HepG2 (cell line): ENCODE data around the gene ESYT2. TPM values are rescaled to one million over a fixed set of nuclear protein-coding genes. Genes with fewer than 3 reads are reported as not detected.

Experiments used
- ATAC-seq: fragments of 200-7000 bp; cut with Tn5 transposase; 3 replicates; pipeline ENCODE4 v1.9.1; 2020; ENCODE audit warnings: mild to moderate bottlenecking, moderate library complexity
- BruUV-seq: library from RNA; stranded (reverse); fragments of 400-500 nt; replicated peaks from 2 replicates; lab custom pipeline; 2021; lab: Mats Ljungman, UMichigan
- CTCF ChIA-PET: fragments of 300-600 bp; formaldehyde crosslinking; extraction: SDS; loops from one replicate; lab custom pipeline; 2021; ENCODE audit warnings: low total read pairs, inconsistent platforms, low intra/inter-chr PET ratio; lab: Yijun Ruan, JAX
- POLR2A ChIA-PET: fragments of 350-600 bp; sonication (Branson Sonifier 250); formaldehyde crosslinking; loops from one replicate; lab custom pipeline; 2020; ENCODE audit warnings: antibody characterized with exemption, inconsistent platforms; lab: Yijun Ruan, JAX
- DNase-seq: peaks from one replicate; pipeline ENCODE4 v3.0.0-alpha.2; 2015; ENCODE audit warnings: low spot score
- FAIRE-seq: peaks from 3 replicates; lab custom pipeline; 2011; peaks lifted over from hg19 to GRCh38; lab: Jason Lieb, UNC
- H2AFZ ChIP-seq: one replicate; pipeline ENCODE4 v1.6.1; 2011; ENCODE audit warnings: low read length, inconsistent platforms
- H3K27ac ChIP-seq: fragments of 300-600 bp; 3 replicates; pipeline ENCODE4 v1.8.0; 2011; ENCODE audit warnings: mixed run types, mild to moderate bottlenecking, mixed read lengths, low read length, inconsistent platforms; ENCODE audit not compliant: insufficient read depth; ENCODE audit errors: extremely low read length
- H3K27me3 ChIP-seq, 2 experiments: fragments of 200-600 bp in 1 of 2; 2 replicates in 1 of 2; 3 replicates in 1 of 2; pipeline versions ENCODE4 v1.6.0 to v1.8.0; 2011; ENCODE audit warnings: low read length in 2 of 2, mild to moderate bottlenecking in 2 of 2, moderate library complexity in 2 of 2, inconsistent platforms in 1 of 2; ENCODE audit not compliant: insufficient read depth in 2 of 2, control insufficient read depth in 1 of 2
- H3K36me3 ChIP-seq, 2 experiments: fragments of 200-600 bp in 1 of 2; replicated peaks in 1 of 2; 2 replicates in 1 of 2; 3 replicates in 1 of 2; pipeline versions ENCODE4 v1.5.1 to v1.8.0; 2011; ENCODE audit warnings: low read length in 2 of 2, inconsistent platforms in 1 of 2; ENCODE audit not compliant: insufficient read depth in 2 of 2, control insufficient read depth in 1 of 2
- H3K4me1 ChIP-seq: 2 replicates; pipeline ENCODE4 v1.5.1; 2012; ENCODE audit warnings: low read length, inconsistent platforms; ENCODE audit not compliant: insufficient read depth
- H3K4me2 ChIP-seq: 2 replicates; pipeline ENCODE4 v1.6.0; 2011; ENCODE audit warnings: low read depth, low read length, inconsistent platforms
- H3K4me3 ChIP-seq, 3 experiments: fragments of 200-600 bp in 1 of 3; sonication (generic), shearing (Covaris generic) in 1 of 3; replicated peaks in 1 of 3; 2 replicates each; pipeline ENCODE4 v1.5.1; 2011 to 2016; ENCODE audit warnings: low read length in 3 of 3, inconsistent platforms in 2 of 3, low read depth in 2 of 3, mild to moderate bottlenecking in 2 of 3, control low read depth in 1 of 3, mixed read lengths in 1 of 3; ENCODE audit not compliant: insufficient read depth in 1 of 3
- H3K79me2 ChIP-seq: one replicate; pipeline ENCODE4 v1.6.1; 2011; ENCODE audit warnings: low read length, inconsistent platforms; ENCODE audit not compliant: insufficient read depth
- H3K9ac ChIP-seq: 2 replicates; pipeline ENCODE4 v1.6.0; 2011; ENCODE audit warnings: mild to moderate bottlenecking, low read depth, low read length, inconsistent platforms; ENCODE audit not compliant: insufficient read depth
- H3K9me3 ChIP-seq: 2 replicates; pipeline ENCODE4 v1.5.1; 2012; ENCODE audit warnings: mild to moderate bottlenecking, low read length
- H4K20me1 ChIP-seq: 2 replicates; pipeline ENCODE4 v1.6.0; 2011; ENCODE audit warnings: inconsistent platforms, mild to moderate bottlenecking, low read length, moderate library complexity; ENCODE audit not compliant: insufficient read depth
- EED ChIP-seq: sonication (generic); formaldehyde crosslinking; IDR thresholded peaks from 2 replicates; pipeline ENCODE4 v1.5.0; 2020; ENCODE audit warnings: mild to moderate bottlenecking, missing genetic modification reagents
- HNRNPH1 ChIP-seq: fragments of 200-400 bp; formaldehyde crosslinking; optimal IDR thresholded peaks from 2 replicates; pipeline ENCODE3; 2017; ENCODE audit warnings: mild to moderate bottlenecking, low read depth, low read length
- IKZF1 ChIP-seq: fragments of 450-650 bp; IDR thresholded peaks from 2 replicates; pipeline ENCODE4 v1.7.1; 2016
- JDP2 ChIP-seq: sonication (generic); formaldehyde crosslinking; IDR thresholded peaks from 2 replicates; pipeline ENCODE4 v1.8.1; 2022; ENCODE audit warnings: missing genetic modification reagents, borderline replicate concordance
- MED13 ChIP-seq: sonication (generic); formaldehyde crosslinking; IDR thresholded peaks from 2 replicates; pipeline ENCODE4 v1.5.0; 2020; ENCODE audit warnings: missing genetic modification reagents
- NFIB ChIP-seq: sonication (generic); formaldehyde crosslinking; IDR thresholded peaks from 2 replicates; pipeline ENCODE4 v1.9.0; 2021; ENCODE audit warnings: missing genetic modification reagents, mild to moderate bottlenecking, borderline replicate concordance
- REXO4 ChIP-seq: sonication (generic); formaldehyde crosslinking; IDR thresholded peaks from 2 replicates; pipeline ENCODE4 v1.8.0; 2022; ENCODE audit warnings: missing genetic modification reagents, mild to moderate bottlenecking, borderline replicate concordance
- RFX1 ChIP-seq: fragments of 450-650 bp; IDR thresholded peaks from 2 replicates; pipeline ENCODE4 v1.6.1; 2017
- TCF7 ChIP-seq: sonication (generic); IDR thresholded peaks from 2 replicates; pipeline ENCODE4 v1.6.1; 2016; ENCODE audit warnings: antibody characterized with exemption, low read depth
- ZEB1 ChIP-seq: IDR thresholded peaks from 2 replicates; pipeline ENCODE4 v1.6.1; 2012; ENCODE audit warnings: mild to moderate bottlenecking, low read depth, inconsistent platforms; ENCODE audit not compliant: insufficient replicate concordance
- ZKSCAN8 ChIP-seq: IDR thresholded peaks from 2 replicates; pipeline ENCODE4 v1.6.1; 2016; ENCODE audit warnings: borderline replicate concordance, missing genetic modification reagents, missing compliant biosample characterization
- ZNF124 ChIP-seq: sonication (generic); formaldehyde crosslinking; IDR thresholded peaks from 2 replicates; pipeline ENCODE4 v1.4.0; 2020; ENCODE audit warnings: missing genetic modification reagents
- ZNF235 ChIP-seq: sonication (generic); formaldehyde crosslinking; IDR thresholded peaks from 2 replicates; pipeline ENCODE4 v1.8.1; 2023; ENCODE audit warnings: mild to moderate bottlenecking, missing genetic modification reagents, borderline replicate concordance
- ZNF543 ChIP-seq: sonication (generic); formaldehyde crosslinking; IDR thresholded peaks from 2 replicates; pipeline ENCODE4 v1.4.0; 2020; ENCODE audit warnings: mild to moderate bottlenecking, missing genetic modification reagents
- ZNF775 ChIP-seq: sonication (generic); formaldehyde crosslinking; IDR thresholded peaks from 2 replicates; pipeline ENCODE4 v1.4.0; 2020; ENCODE audit warnings: missing genetic modification reagents, mild to moderate bottlenecking, moderate library complexity, borderline replicate concordance
- WGBS: methylation state at CpG from one replicate; pipeline ENCODE4 v1.1.6; 2017; ENCODE audit warnings: low lambda C conversion rate; 5-methylcytosine and 5-hydroxymethylcytosine counted together
- in situ Hi-C: cut with HindIII; loops from 2 replicates; pipeline ENCODE4 v1.10.0; 2017; ENCODE audit warnings: low pct_unique_long_range_greater_than_20kb; ENCODE audit not compliant: extremely low pct_ligation_motif_present
- intact Hi-C: fragments of 100-400 bp; cut with micrococcal nuclease; formaldehyde crosslinking; loops from one replicate; pipeline ENCODE4 v1.10.0; 2022; ENCODE audit not compliant: unreplicated experiment
- polyA plus RNA-seq, 8 experiments: library from polyadenylated mRNA; depleted of rRNA in 3 of 8; stranded (reverse) in 7 of 8; unstranded in 1 of 8; fragments of >200 nt; fragmentation: Illumina TruSeq in 4 of 8; extraction: Trizol in 4 of 8; gene quantifications; 2 replicates each; pipeline versions ENCODE4 v1.2.1 to v1.2.3, GENCODE V29; 2011 to 2016; ENCODE audit warnings: low read depth in 4 of 8, missing spikeins in 1 of 8, mixed read lengths in 1 of 8; ENCODE audit not compliant: insufficient read depth in 1 of 8
- total RNA-seq, 5 experiments: library from RNA; depleted of rRNA; stranded (reverse); fragments of >200 nt; fragmentation: Illumina TruSeq; extraction: Trizol; gene quantifications; 2 replicates each; pipeline ENCODE4 v1.2.3, GENCODE V29; 2016; ENCODE audit warnings: low read depth in 1 of 5
- TF ChIP-seq, protein P1 (sequence below), 2 experiments: sonication (generic) in 1 of 2; formaldehyde crosslinking in 1 of 2; IDR thresholded peaks; 2 replicates each; pipeline versions ENCODE4 v1.4.0 to v1.6.1; 2018 to 2020; ENCODE audit warnings: missing genetic modification reagents in 2 of 2, borderline replicate concordance in 1 of 2, low read depth in 1 of 2, mild to moderate bottlenecking in 1 of 2, missing biosample characterization in 1 of 2
- TF ChIP-seq, protein P2 (sequence below): sonication (generic); formaldehyde crosslinking; IDR thresholded peaks from 2 replicates; pipeline ENCODE4 v1.9.0; 2022; ENCODE audit warnings: missing genetic modification reagents, mild to moderate bottlenecking, borderline replicate concordance

The ESYT2 gene
- total and polyA plus RNA-seq, 2 of the 13 experiments (the other 11 are each of a cell fraction or from before 2014, with no cell fraction given), result 28.5 to 37.3 TPM

DNA sequence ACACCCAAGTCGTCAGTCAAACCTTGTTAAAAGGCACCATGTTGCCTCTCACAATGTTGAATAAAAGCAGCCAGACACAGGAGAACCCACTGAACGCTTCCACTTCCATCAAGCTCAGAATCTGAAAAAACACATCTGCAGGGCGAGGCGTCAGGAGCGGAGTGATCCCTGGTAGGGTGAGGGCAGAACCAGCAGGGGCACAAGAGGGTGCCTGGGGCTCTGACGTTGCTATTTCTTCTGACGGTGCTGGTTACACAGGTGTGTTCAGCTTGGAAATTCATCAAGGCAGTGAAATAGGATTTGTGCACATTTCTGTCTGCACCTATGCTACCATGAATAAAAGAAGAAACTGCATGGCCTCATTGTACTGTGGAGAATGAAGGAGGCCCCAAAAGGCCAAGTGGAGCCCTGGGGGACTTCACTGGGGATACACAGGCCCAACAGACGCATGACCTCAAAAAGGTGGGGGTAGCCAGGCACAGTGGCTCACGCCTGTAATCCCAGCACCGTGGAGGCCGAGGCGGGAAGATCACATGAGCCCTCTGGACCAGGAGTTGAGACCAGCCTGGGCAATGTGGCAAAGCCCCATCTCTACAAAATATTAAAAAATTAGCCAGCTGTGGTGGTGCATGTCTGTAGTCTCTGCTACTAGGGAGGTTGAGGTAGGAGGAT lies 105.5 kb downstream of the ESYT2 start:
- no TSS peak for BruUV-seq
- WGBS, result 56% methylated on average over 11 of the region's 12 CpGs
- FAIRE-seq (no peak), DNase-seq (no peak), ATAC-seq (peak; percentile 39)
- Histone ChIP-seq H4K20me1 (no peaks in the 10 kb centered on the region), H3K4me2 (no peak overlapping the region), H3K4me1 (no peaks in the 10 kb centered on the region), H2AFZ (no peak overlapping the region), H3K9me3 (no peaks in the 10 kb centered on the region), H3K4me3 (no peak overlapping the region), H3K27me3 (no peaks in the 10 kb centered on the region; a peak in 2 of 5 replicates), H3K27ac (no peak overlapping the region), H3K79me2 (no peaks in the 10 kb centered on the region), H3K36me3 (no peaks in the 10 kb centered on the region), H3K9ac (no peak overlapping the region)
- intact Hi-C loops (no loop called here), in situ Hi-C loops (no loop called here)
- ChIA-PET CTCF (no interaction called here), POLR2A (no interaction called here)
- TF ChIP-seq REXO4 (CRISPR knock-in tag), result no peak
- TF ChIP-seq ZNF235, result no peak
- no peak for TF ChIP-seq JDP2 (CRISPR knock-in tag)
- TF ChIP-seq ZNF543 (CRISPR knock-in tag), result no peak
- no peak for TF ChIP-seq HNRNPH1
- no peak for TF ChIP-seq ZNF775 (CRISPR knock-in tag)
- no peak for TF ChIP-seq NFIB (CRISPR knock-in tag)
- TF ChIP-seq ZNF124, result no peak
- TF ChIP-seq IKZF1, result no peak
- TF ChIP-seq MED13, result no peak

DNA sequence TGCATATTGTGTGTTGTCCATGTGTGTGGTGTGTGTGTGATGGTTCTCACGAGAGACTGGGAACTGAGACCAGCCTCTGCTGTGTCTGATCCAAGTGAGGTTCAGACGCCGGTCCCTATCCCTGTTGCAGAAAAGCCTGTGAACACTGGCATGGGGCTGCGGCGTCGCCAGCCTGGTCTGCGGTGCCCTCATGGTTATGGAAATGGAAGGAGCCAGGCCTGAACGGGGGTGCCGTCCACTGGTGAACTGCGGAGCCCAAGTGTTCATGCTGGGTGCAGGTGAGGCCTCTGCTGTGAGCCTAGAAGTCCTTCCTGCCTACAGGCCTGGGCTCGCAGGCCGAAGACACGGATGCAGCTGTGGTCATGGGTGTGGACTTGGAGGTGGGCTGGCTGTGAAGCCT lies 106.0 kb downstream of the ESYT2 start:
- Histone ChIP-seq H3K9ac (no peak overlapping the region), H3K4me2 (no peak overlapping the region), H3K27me3 (no peaks in the 10 kb centered on the region; a peak in 2 of 5 replicates), H3K9me3 (no peaks in the 10 kb centered on the region), H3K4me3 (no peak overlapping the region), H3K4me1 (no peaks in the 10 kb centered on the region), H4K20me1 (no peaks in the 10 kb centered on the region), H2AFZ (no peak overlapping the region), H3K36me3 (no peaks in the 10 kb centered on the region), H3K79me2 (no peaks in the 10 kb centered on the region), H3K27ac (no peak overlapping the region)
- POLR2A ChIA-PET, result no interaction called here
- 70% methylated on average over 13 of the region's 13 CpGs for WGBS
- intact Hi-C loops, result no loop called here
- CTCF ChIA-PET, result no interaction called here
- in situ Hi-C loops, result no loop called here
- no TSS peak for BruUV-seq
- DNase-seq, result no peak
- no peak for FAIRE-seq
- ATAC-seq, result peak; percentile 37
- TF ChIP-seq ZKSCAN8 (CRISPR knock-in tag) (no peak), TCF7 (no peak), EED (CRISPR knock-in tag) (no peak), ZEB1 (no peak), RFX1 (no peak)
- TF ChIP-seq, protein P1, sequence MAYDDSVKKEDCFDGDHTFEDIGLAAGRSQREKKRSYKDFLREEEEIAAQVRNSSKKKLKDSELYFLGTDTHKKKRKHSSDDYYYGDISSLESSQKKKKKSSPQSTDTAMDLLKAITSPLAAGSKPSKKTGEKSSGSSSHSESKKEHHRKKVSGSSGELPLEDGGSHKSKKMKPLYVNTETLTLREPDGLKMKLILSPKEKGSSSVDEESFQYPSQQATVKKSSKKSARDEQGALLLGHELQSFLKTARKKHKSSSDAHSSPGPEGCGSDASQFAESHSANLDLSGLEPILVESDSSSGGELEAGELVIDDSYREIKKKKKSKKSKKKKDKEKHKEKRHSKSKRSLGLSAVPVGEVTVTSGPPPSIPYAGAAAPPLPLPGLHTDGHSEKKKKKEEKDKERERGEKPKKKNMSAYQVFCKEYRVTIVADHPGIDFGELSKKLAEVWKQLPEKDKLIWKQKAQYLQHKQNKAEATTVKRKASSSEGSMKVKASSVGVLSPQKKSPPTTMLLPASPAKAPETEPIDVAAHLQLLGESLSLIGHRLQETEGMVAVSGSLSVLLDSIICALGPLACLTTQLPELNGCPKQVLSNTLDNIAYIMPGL (CRISPR knock-in tag; IDR thresholded peaks at IDR 0.05; ENCODE audit: borderline replicate concordance in 1 of 2, low read depth in 1 of 2), result no peak
- TF ChIP-seq, protein P2, sequence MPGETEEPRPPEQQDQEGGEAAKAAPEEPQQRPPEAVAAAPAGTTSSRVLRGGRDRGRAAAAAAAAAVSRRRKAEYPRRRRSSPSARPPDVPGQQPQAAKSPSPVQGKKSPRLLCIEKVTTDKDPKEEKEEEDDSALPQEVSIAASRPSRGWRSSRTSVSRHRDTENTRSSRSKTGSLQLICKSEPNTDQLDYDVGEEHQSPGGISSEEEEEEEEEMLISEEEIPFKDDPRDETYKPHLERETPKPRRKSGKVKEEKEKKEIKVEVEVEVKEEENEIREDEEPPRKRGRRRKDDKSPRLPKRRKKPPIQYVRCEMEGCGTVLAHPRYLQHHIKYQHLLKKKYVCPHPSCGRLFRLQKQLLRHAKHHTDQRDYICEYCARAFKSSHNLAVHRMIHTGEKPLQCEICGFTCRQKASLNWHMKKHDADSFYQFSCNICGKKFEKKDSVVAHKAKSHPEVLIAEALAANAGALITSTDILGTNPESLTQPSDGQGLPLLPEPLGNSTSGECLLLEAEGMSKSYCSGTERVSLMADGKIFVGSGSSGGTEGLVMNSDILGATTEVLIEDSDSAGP (CRISPR knock-in tag), result no peak
